Keratinocyte (primary cell): ENCODE data around the gene ZMYND19.

Source experiments
- CTCF ChIP-seq, 3 experiments: IDR thresholded peaks in 1 of 3; conservative IDR thresholded peaks in 1 of 3; optimal IDR thresholded peaks in 1 of 3; 2 replicates in 2 of 3; 3 replicates in 1 of 3; pipeline versions ENCODE3 to v1.5.1; 2011; ENCODE audit warnings: low read length in 3 of 3, mild to moderate bottlenecking in 3 of 3, moderate library complexity in 2 of 3, control low read depth in 1 of 3, inconsistent platforms in 1 of 3; ENCODE audit not compliant: insufficient read depth in 2 of 3; ENCODE audit errors: extremely low read depth in 1 of 3
- EZH2 ChIP-seq: IDR thresholded peaks from one replicate; pipeline ENCODE4 v1.6.1; 2012; ENCODE audit warnings: inconsistent platforms, mild to moderate bottlenecking, low read length, moderate library complexity

- no peak for TF ChIP-seq CTCF (optimal IDR thresholded peaks at IDR 0.05 in 1 of 3, IDR thresholded peaks at IDR 0.05 in 1 of 3, conservative IDR thresholded peaks at IDR 0.05 in 1 of 3; ENCODE audit: extremely low read depth in 1 of 3, insufficient read depth in 2 of 3, low read length in 3 of 3)
- TF ChIP-seq EZH2 = no peak
These were observed 15.1 kb upstream of the ZMYND19 start, which contains the start of gene ARRDC1 for GRCh38 chr9:137605121-137606004.
